H1 (cell line): ENCODE data around the gene CALD1. TPM values are rescaled to one million over a fixed set of nuclear protein-coding genes. Genes with fewer than 3 reads are reported as not detected.

Source experiments
- CTCF ChIA-PET: fragments of 300-600 bp; sonication (Branson Sonifier 250); formaldehyde crosslinking; loops from one replicate; lab custom pipeline; 2021; ENCODE audit not compliant: partially characterized antibody; lab: Charles Lee
- POLR2A ChIA-PET: fragments of 300-600 bp; sonication (Branson Sonifier 250); formaldehyde crosslinking; loops from one replicate; lab custom pipeline; 2021; ENCODE audit warnings: inconsistent platforms; ENCODE audit not compliant: partially characterized antibody; lab: Charles Lee
- DNase-seq, 2 experiments: peaks; one replicate each; pipeline versions ENCODE4 v3.0.0 to v3.0.0-alpha.2; 2010 to 2022; ENCODE audit warnings: low spot score in 2 of 2, low read depth in 1 of 2, mixed read lengths in 1 of 2
- FAIRE-seq: peaks from 2 replicates; lab custom pipeline; 2011; peaks lifted over from hg19 to GRCh38; lab: Jason Lieb, UNC
- H2AFZ ChIP-seq: 2 replicates; pipeline ENCODE4 v1.8.1; 2012; ENCODE audit warnings: low read length, inconsistent platforms
- H2AK5ac ChIP-seq: 2 replicates; pipeline ENCODE4 v1.6.1; 2013; ENCODE audit warnings: low read depth, low read length
- H2BK120ac ChIP-seq: replicated peaks from 2 replicates; pipeline ENCODE3; 2013; ENCODE audit warnings: low read depth, low read length, inconsistent platforms
- H2BK12ac ChIP-seq: 2 replicates; pipeline ENCODE4 v1.6.1; 2013; ENCODE audit warnings: low read depth, low read length
- H2BK15ac ChIP-seq: 2 replicates; pipeline ENCODE4 v1.6.1; 2013; ENCODE audit warnings: low read length
- H2BK20ac ChIP-seq: 2 replicates; pipeline ENCODE4 v1.6.1; 2013; ENCODE audit warnings: low read length
- H2BK5ac ChIP-seq: 2 replicates; pipeline ENCODE4 v1.6.1; 2013; ENCODE audit warnings: low read depth, low read length
- H3K14ac ChIP-seq: 2 replicates; pipeline ENCODE4 v1.6.1; 2013; ENCODE audit warnings: inconsistent platforms; ENCODE audit not compliant: insufficient read length
- H3K18ac ChIP-seq: 2 replicates; pipeline ENCODE4 v1.6.1; 2013; ENCODE audit warnings: low read length; ENCODE audit errors: extremely low read depth
- H3K23ac ChIP-seq: 2 replicates; pipeline ENCODE4 v1.6.1; 2013; ENCODE audit warnings: inconsistent platforms; ENCODE audit not compliant: insufficient read length
- H3K23me2 ChIP-seq: 2 replicates; pipeline ENCODE4 v1.6.1; 2013; ENCODE audit warnings: low read depth, low read length
- H3K27ac ChIP-seq: 2 replicates; pipeline ENCODE4 v1.6.1; 2011; ENCODE audit warnings: low read depth, low read length, inconsistent platforms
- H3K27me3 ChIP-seq, 4 experiments: replicated peaks in 1 of 4; 1 replicate in 1 of 4; 2 replicates in 3 of 4; pipeline versions ENCODE4 v1.6.1 to v1.8.1; 2011 to 2013; ENCODE audit warnings: low read length in 3 of 4, mild to moderate bottlenecking in 3 of 4, inconsistent platforms in 2 of 4, mixed read lengths in 2 of 4, moderate library complexity in 1 of 4; ENCODE audit not compliant: control insufficient read depth in 3 of 4, insufficient read depth in 3 of 4; ENCODE audit errors: extremely low read depth in 1 of 4
- H3K36me3 ChIP-seq, 4 experiments: 2 replicates each; pipeline versions ENCODE4 v1.6.1 to v1.8.1; 2011 to 2013; ENCODE audit warnings: mild to moderate bottlenecking in 4 of 4, low read length in 3 of 4, moderate library complexity in 2 of 4, control low read depth in 1 of 4, inconsistent platforms in 1 of 4; ENCODE audit not compliant: insufficient read depth in 4 of 4, control insufficient read depth in 2 of 4
- H3K4ac ChIP-seq: replicated peaks from 2 replicates; pipeline ENCODE3; 2013; ENCODE audit warnings: low read length, low read depth, mixed read lengths, inconsistent platforms; ENCODE audit not compliant: insufficient read length
- H3K4me1 ChIP-seq, 4 experiments: replicated peaks in 1 of 4; 1 replicate in 1 of 4; 2 replicates in 3 of 4; pipeline versions ENCODE4 v1.6.1 to v1.8.1; 2011 to 2013; ENCODE audit warnings: low read length in 3 of 4, inconsistent platforms in 2 of 4, mixed read lengths in 1 of 4; ENCODE audit not compliant: insufficient read depth in 4 of 4, control insufficient read depth in 3 of 4
- H3K4me2 ChIP-seq, 2 experiments: 2 replicates each; pipeline versions ENCODE4 v1.6.1 to v1.8.1; 2011 to 2013; ENCODE audit warnings: low read depth in 2 of 2, low read length in 2 of 2, control low read depth in 1 of 2, inconsistent platforms in 1 of 2, mild to moderate bottlenecking in 1 of 2; ENCODE audit not compliant: insufficient read depth in 1 of 2
- H3K4me3 ChIP-seq, 4 experiments: fragments of 200-600, 300-600 bp in 1 of 4; sonication (generic), shearing (Covaris generic), sonication (Bioruptor Twin) in 1 of 4; 2 replicates each; pipeline versions ENCODE4 v1.5.1 to v1.8.1; 2011 to 2016; ENCODE audit warnings: low read length in 4 of 4, low read depth in 3 of 4, control low read depth in 2 of 4, inconsistent platforms in 2 of 4, mild to moderate bottlenecking in 2 of 4, mixed read lengths in 1 of 4, moderate library complexity in 1 of 4; ENCODE audit not compliant: insufficient read depth in 2 of 4; ENCODE audit errors: extremely low read depth in 1 of 4
- H3K56ac ChIP-seq: replicated peaks from 2 replicates; pipeline ENCODE3; 2013; ENCODE audit warnings: low read depth, mild to moderate bottlenecking, mixed read lengths, low read length, inconsistent platforms; ENCODE audit not compliant: insufficient read length
- H3K79me1 ChIP-seq: 2 replicates; pipeline ENCODE4 v1.6.1; 2013; ENCODE audit warnings: low read depth, low read length, control low read depth
- H3K79me2 ChIP-seq, 2 experiments: 2 replicates each; pipeline versions ENCODE4 v1.6.1 to v1.8.1; 2012 to 2013; ENCODE audit warnings: low read length in 2 of 2, mild to moderate bottlenecking in 2 of 2, inconsistent platforms in 1 of 2; ENCODE audit not compliant: insufficient read depth in 2 of 2, control insufficient read depth in 1 of 2
- H3K9ac ChIP-seq, 4 experiments: replicated peaks in 1 of 4; 1 replicate in 1 of 4; 2 replicates in 3 of 4; pipeline versions ENCODE4 v1.6.1 to v1.8.1; 2011 to 2013; ENCODE audit warnings: low read depth in 3 of 4, low read length in 3 of 4, control low read depth in 2 of 4, mild to moderate bottlenecking in 2 of 4, moderate library complexity in 2 of 4, inconsistent platforms in 1 of 4; ENCODE audit errors: extremely low read depth in 1 of 4
- H3K9me3 ChIP-seq, 2 experiments: 2 replicates each; pipeline versions ENCODE4 v1.6.1 to v1.8.1; 2012 to 2013; ENCODE audit warnings: mild to moderate bottlenecking in 2 of 2, moderate library complexity in 2 of 2, control low read depth in 1 of 2, inconsistent platforms in 1 of 2, low read depth in 1 of 2, low read length in 1 of 2, mixed read lengths in 1 of 2; ENCODE audit not compliant: insufficient read depth in 2 of 2
- H4K20me1 ChIP-seq, 2 experiments: replicated peaks in 1 of 2; 2 replicates each; pipeline versions ENCODE3 to v1.8.1; 2011 to 2013; ENCODE audit warnings: inconsistent platforms in 2 of 2, low read length in 2 of 2, mild to moderate bottlenecking in 1 of 2; ENCODE audit not compliant: insufficient read depth in 2 of 2, control insufficient read depth in 1 of 2
- H4K5ac ChIP-seq: 2 replicates; pipeline ENCODE4 v1.6.1; 2013; ENCODE audit warnings: low read length, low read depth, mixed read lengths, inconsistent platforms; ENCODE audit not compliant: insufficient read length
- H4K8ac ChIP-seq: 2 replicates; pipeline ENCODE4 v1.8.0; 2013; ENCODE audit warnings: mild to moderate bottlenecking, moderate library complexity, low read length, inconsistent platforms; ENCODE audit not compliant: insufficient read depth; ENCODE audit errors: extremely low read depth
- H4K91ac ChIP-seq: replicated peaks from 2 replicates; pipeline ENCODE3; 2013; ENCODE audit warnings: low read length, mixed read lengths, inconsistent platforms; ENCODE audit not compliant: insufficient read length
- POLR2AphosphoS5 ChIP-seq: IDR thresholded peaks from 2 replicates; pipeline ENCODE4 v1.6.1; 2011; ENCODE audit warnings: low read depth, low read length
- SIX5 ChIP-seq: IDR thresholded peaks from 2 replicates; pipeline ENCODE4 v1.6.1; 2011; ENCODE audit warnings: mild to moderate bottlenecking, low read depth, low read length
- WGBS, 2 experiments: shearing (Covaris generic) in 1 of 2; methylation state at CpG; one replicate each; pipeline versions ENCODE4 v1.1.6 to v1.1.7; 2013 to 2015; ENCODE audit warnings: low lambda C conversion rate in 2 of 2, mixed read lengths in 2 of 2, inconsistent platforms in 1 of 2, low coverage in 1 of 2, missing lambda C conversion rate in 1 of 2; ENCODE audit not compliant: insufficient replicate concordance in 2 of 2, insufficient coverage in 1 of 2, insufficient read length in 1 of 2; ENCODE audit errors: extremely low coverage in 1 of 2, missing lambda C conversion rate in 1 of 2; 5-methylcytosine and 5-hydroxymethylcytosine counted together
- polyA plus RNA-seq, 7 experiments: library from polyadenylated mRNA; depleted of rRNA in 3 of 7; stranded (reverse) in 5 of 7; unstranded in 2 of 7; fragments of >200 nt in 5 of 7; fragments of 200-250 nt in 2 of 7; gene quantifications; 1 replicate in 5 of 7; 2 replicates in 1 of 7; 4 replicates in 1 of 7; pipeline versions ENCODE4 v1.2.1 to v1.2.3, GENCODE V29; 2011 to 2013; ENCODE audit warnings: missing spikeins in 2 of 7, mixed read lengths in 2 of 7
- total RNA-seq: library from RNA; stranded (reverse); fragmentation: NEBNext Ultra II Directional; extraction: Animal tissue kit (Norgen Biotek cat#: 25700); gene quantifications from 2 replicates; pipeline ENCODE4 v1.2.1, GENCODE V29; 2021

Gene CALD1
- total and polyA plus RNA-seq, 2 of the 8 experiments (the other 6 are each of a cell fraction or from before 2014, with no cell fraction given), result 34.3 to 177 TPM

- H3K4ac ChIP-seq, result no peak overlapping the region
- no peaks in the 10 kb centered on the region for H4K20me1 ChIP-seq
- H4K5ac ChIP-seq, result no peak overlapping the region
- POLR2A ChIA-PET, result no interaction called here
- no peak overlapping the region for H3K4me3 ChIP-seq
- H3K23ac ChIP-seq, result no peak overlapping the region
- H2BK20ac ChIP-seq, result no peak overlapping the region
- no peak overlapping the region for H3K4me2 ChIP-seq
- H3K79me2 ChIP-seq, result no peaks in the 10 kb centered on the region
- no peak overlapping the region for H3K14ac ChIP-seq
- DNase-seq, result no peak
- no peaks in the 10 kb centered on the region for H3K27me3 ChIP-seq
- no peak overlapping the region for H4K91ac ChIP-seq
- no peak overlapping the region for H2BK5ac ChIP-seq
- no peak overlapping the region for H2AFZ ChIP-seq
- H3K23me2 ChIP-seq, result no peaks in the 10 kb centered on the region
- H3K4me1 ChIP-seq, result peaks cover 0 to 7% (median 1%) of the 10 kb centered on the region in 4 experiments; a peak in 4 of 7 replicates
- no peak for FAIRE-seq
- H3K9me3 ChIP-seq, result no peaks in the 10 kb centered on the region
- H4K8ac ChIP-seq, result no peak overlapping the region
- 78% methylated on average over 1 of the region's 1 CpG; no CpG with 5 or more reads in 1 of the 2 experiments for WGBS, 2 experiments
- no peak overlapping the region for H3K27ac ChIP-seq
- no peaks in the 10 kb centered on the region; the same call in 1 of the 2 replicates for H3K79me1 ChIP-seq
- H2BK12ac ChIP-seq, result no peak overlapping the region
- CTCF ChIA-PET, result no interaction called here
- H3K18ac ChIP-seq, result no peak overlapping the region
- H2BK120ac ChIP-seq, result no peak overlapping the region
- H3K36me3 ChIP-seq, result no peaks in the 10 kb centered on the region
- H2BK15ac ChIP-seq, result no peak overlapping the region
- no peak overlapping the region for H3K9ac ChIP-seq
- H3K56ac ChIP-seq, result no peak overlapping the region
- H2AK5ac ChIP-seq, result no peak overlapping the region
- TF ChIP-seq POLR2AphosphoS5 (no peak), SIX5 (no peak)
Observed at GRCh38 chr7:134859783-134860182, 80.3 kb downstream of the CALD1 start.
